Ectodermal cell (in vitro differentiated cells): Measurements from ENCODE around the gene TCF23. TPM values are rescaled to one million over a fixed set of nuclear protein-coding genes. Genes with fewer than 3 reads are reported as not detected.
"Not testable (repeated sequence)": the region's sequence is repeated elsewhere in the genome, so short reads cannot be mapped to it uniquely, and the experiment has no call there.

Experiments
- H3K27ac ChIP-seq: 2 replicates; pipeline ENCODE4 v1.7.0; 2013; ENCODE audit warnings: mild to moderate bottlenecking, low read depth, low read length; ENCODE audit not compliant: insufficient read depth, poor library complexity, severe bottlenecking
- H3K27me3 ChIP-seq: 2 replicates; pipeline ENCODE4 v1.7.0; 2013; ENCODE audit warnings: mild to moderate bottlenecking, low read length; ENCODE audit not compliant: insufficient read depth, control insufficient read depth, poor library complexity, severe bottlenecking
- H3K36me3 ChIP-seq: one replicate; pipeline ENCODE4 v1.7.0; 2013; ENCODE audit warnings: low read length; ENCODE audit not compliant: control insufficient read depth, insufficient read depth
- H3K4me1 ChIP-seq: one replicate; pipeline ENCODE4 v1.7.0; 2013; ENCODE audit warnings: low read length; ENCODE audit not compliant: control insufficient read depth, insufficient read depth
- H3K4me3 ChIP-seq: 2 replicates; pipeline ENCODE4 v1.7.0; 2013; ENCODE audit warnings: low read depth, low read length, control low read depth; ENCODE audit not compliant: insufficient read depth
- H3K9me3 ChIP-seq: 2 replicates; pipeline ENCODE4 v1.7.0; 2013; ENCODE audit warnings: mild to moderate bottlenecking, low read length, moderate library complexity; ENCODE audit not compliant: control insufficient read depth
- WGBS, 2 experiments: methylation state at CpG; one replicate each; pipeline ENCODE4 v1.1.7; 2013; ENCODE audit warnings: missing lambda C conversion rate in 2 of 2; 5-methylcytosine and 5-hydroxymethylcytosine counted together
- polyA plus RNA-seq, 4 experiments: library from polyadenylated mRNA; stranded (reverse); fragments of 50-300 nt; gene quantifications; one replicate each; pipeline ENCODE4 v1.2.3, GENCODE V29; 2013

TCF23 gene
- polyA plus RNA-seq (2013, experiment 1 of 4), result not detected
- polyA plus RNA-seq (2013, experiment 2 of 4), result not detected
- not detected for polyA plus RNA-seq (2013, experiment 3 of 4)
- not detected for polyA plus RNA-seq (2013, experiment 4 of 4)

DNA sequence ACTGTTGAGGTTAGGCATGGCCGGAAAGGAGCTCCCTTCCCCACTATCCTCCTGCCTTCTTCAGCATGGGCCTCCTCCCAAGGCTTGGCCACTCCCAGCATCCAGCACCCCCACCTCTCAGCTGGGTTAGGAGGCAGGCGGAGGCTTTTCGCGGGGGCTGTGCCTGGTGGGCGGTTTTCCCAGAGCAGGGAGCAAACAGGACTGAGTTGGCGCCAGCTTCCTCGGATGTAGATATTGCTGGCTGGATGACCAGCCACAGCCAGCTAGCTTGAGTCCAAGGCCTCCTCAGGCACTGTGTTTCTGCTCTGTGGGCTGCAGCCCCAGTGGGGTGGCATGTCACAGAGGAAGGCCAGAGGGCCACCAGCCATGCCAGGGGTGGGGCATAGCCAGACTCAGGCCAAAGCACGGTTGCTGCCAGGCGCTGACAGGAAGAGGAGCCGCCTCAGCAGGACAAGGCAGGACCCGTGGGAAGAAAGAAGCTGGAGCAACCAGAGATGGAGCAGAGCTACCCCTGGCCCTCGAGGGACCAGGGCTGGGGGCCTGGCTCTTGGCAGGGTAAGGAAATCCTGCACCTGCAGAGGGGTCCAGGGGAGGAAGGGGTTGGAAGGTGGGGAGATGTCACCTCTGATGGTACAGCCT, at the start of gene TCF23:
TCF23 (plus strand) TSS at position 204 of the 639 bp plus-strand sequence; CDS start at position 334, 130 bp downstream.
- H3K36me3 ChIP-seq, result no peaks in the 10 kb centered on the region
- WGBS, 2 experiments, result 88 to 91% methylated on average over 12 of the region's 12 CpGs
- H3K27ac ChIP-seq, result no peak within 1 kb of the TSS
- no peaks in the 10 kb centered on the region for H3K4me1 ChIP-seq
- no peak within 1 kb of the TSS for H3K4me3 ChIP-seq
- H3K9me3 ChIP-seq, result no peaks in the 10 kb centered on the region
- H3K27me3 ChIP-seq, result no peaks in the 10 kb centered on the region

DNA sequence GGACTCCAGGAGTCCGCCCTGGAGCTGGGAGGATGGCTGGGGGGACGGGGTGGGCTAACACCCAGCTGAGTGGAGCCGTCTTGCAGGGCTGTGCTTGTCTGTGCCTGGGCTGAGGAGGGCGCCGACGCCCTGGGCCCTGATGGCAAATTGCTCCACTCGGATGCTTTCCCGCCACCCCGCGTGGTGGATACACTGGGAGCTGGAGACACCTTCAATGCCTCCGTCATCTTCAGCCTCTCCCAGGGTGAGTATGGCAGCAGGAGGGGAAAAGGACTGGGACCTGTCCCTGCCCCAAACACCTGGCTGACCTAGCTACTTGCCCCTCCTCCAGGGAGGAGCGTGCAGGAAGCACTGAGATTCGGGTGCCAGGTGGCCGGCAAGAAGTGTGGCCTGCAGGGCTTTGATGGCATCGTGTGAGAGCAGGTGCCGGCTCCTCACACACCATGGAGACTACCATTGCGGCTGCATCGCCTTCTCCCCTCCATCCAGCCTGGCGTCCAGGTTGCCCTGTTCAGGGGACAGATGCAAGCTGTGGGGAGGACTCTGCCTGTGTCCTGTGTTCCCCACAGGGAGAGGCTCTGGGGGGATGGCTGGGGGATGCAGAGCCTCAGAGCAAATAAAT, 49.4 kb upstream of the TCF23 start:
- WGBS, 2 experiments, result 93 to 95% methylated on average over 19 of the region's 19 CpGs
- Histone ChIP-seq H3K4me1 (peaks cover 5% of the 10 kb centered on the region), H3K9me3 (no peaks in the 10 kb centered on the region), H3K27ac (no peak overlapping the region), H3K27me3 (no peaks in the 10 kb centered on the region), H3K4me3 (no peak overlapping the region), H3K36me3 (no peaks in the 10 kb centered on the region)

DNA sequence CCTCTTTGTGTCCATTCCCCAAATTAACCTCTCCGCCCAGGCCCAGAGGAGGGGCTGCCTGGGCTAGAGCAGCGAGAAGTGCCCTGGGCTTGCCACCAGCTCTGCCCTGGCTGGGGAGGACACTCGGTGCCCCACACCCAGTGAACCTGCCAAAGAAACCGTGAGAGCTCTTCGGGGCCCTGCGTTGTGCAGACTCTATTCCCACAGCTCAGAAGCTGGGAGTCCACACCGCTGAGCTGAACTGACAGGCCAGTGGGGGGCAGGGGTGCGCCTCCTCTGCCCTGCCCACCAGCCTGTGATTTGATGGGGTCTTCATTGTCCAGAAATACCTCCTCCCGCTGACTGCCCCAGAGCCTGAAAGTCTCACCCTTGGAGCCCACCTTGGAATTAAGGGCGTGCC, 48.8 kb upstream of the TCF23 start:
- Histone ChIP-seq H3K36me3 (no peaks in the 10 kb centered on the region), H3K27ac (no peak overlapping the region), H3K9me3 (no peaks in the 10 kb centered on the region), H3K27me3 (no peaks in the 10 kb centered on the region), H3K4me1 (peaks cover 5% of the 10 kb centered on the region), H3K4me3 (no peak overlapping the region)
- WGBS, 2 experiments, result 86 to 92% methylated on average over 10 of the region's 10 CpGs

DNA sequence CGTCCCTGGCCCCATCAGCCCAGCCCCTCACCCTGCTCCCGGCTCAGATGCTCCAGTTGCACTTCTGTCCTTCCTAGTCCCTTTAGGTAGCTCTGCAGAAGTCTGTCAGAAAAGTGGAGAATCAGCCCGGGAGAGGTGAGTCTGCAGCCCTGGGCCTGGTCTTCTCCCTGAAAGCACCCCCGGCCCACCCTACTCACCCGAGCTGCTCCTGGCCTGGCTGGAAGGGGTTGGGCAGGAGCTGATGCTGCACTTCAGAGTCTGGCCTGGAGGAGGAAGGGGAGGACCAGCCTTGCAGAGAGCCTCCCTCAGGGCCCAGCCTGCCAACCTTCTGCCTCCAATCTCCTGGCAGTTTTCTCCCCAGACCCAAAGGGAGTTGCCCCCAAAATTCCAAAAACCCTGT, 46.5 kb upstream of the TCF23 start:
- Histone ChIP-seq H3K27ac (no peak overlapping the region), H3K4me3 (no peak overlapping the region), H3K27me3 (no peaks in the 10 kb centered on the region), H3K4me1 (peaks cover 5% of the 10 kb centered on the region), H3K36me3 (no peaks in the 10 kb centered on the region), H3K9me3 (no peaks in the 10 kb centered on the region)
- 84 to 91% methylated on average over 5 of the region's 5 CpGs for WGBS, 2 experiments

DNA sequence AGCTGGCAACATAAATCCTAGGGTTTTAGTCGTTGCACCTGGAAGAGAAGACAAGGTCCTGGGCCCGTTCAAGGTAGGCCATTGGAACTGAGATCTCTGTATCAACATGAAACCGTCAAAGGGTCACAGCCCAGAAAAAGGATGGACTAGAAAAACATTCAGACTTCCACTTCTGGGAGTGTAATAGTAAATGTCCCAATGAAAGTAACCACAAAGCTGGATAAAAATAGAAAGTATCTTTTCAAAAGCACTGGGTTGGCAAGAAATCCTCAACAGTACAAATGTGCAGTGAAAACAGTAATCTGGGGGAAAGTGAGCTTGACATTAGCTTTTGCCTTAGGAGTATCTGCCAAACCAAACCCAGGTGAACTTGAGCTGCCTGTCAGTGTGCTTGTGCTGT, 42.8 kb upstream of the TCF23 start:
- Histone ChIP-seq H3K27me3 (no peaks in the 10 kb centered on the region), H3K4me3 (no peak overlapping the region), H3K9me3 (no peaks in the 10 kb centered on the region), H3K27ac (no peak overlapping the region), H3K36me3 (no peaks in the 10 kb centered on the region), H3K4me1 (no peaks in the 10 kb centered on the region)
- WGBS, 2 experiments, result 90 to 95% methylated on average over 3 of the region's 3 CpGs

DNA sequence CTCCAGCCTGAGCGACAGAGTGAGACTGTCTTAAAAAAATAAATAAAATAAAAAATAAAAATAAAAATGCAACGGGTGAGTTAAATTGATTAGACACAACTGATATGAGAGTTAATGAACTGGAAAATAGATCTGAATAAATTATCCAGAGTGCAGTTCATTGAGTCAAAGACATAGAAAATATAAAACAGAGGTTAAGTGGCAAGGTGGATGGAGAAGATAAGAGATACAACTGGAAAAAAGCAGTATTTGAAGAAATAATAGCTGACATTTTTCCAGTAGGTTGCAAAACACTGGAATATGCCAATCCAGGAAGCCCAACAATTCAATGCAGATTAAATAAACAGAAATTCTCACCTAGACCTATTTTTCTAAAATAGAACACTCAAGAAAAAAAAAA, 40.6 kb upstream of the TCF23 start:
- 80 to 85% methylated on average over 1 of the region's 2 CpGs for WGBS, 2 experiments
- Histone ChIP-seq H3K4me3 (no peak overlapping the region), H3K9me3 (no peaks in the 10 kb centered on the region), H3K36me3 (no peaks in the 10 kb centered on the region), H3K4me1 (no peaks in the 10 kb centered on the region), H3K27me3 (no peaks in the 10 kb centered on the region), H3K27ac (no peak overlapping the region)

DNA sequence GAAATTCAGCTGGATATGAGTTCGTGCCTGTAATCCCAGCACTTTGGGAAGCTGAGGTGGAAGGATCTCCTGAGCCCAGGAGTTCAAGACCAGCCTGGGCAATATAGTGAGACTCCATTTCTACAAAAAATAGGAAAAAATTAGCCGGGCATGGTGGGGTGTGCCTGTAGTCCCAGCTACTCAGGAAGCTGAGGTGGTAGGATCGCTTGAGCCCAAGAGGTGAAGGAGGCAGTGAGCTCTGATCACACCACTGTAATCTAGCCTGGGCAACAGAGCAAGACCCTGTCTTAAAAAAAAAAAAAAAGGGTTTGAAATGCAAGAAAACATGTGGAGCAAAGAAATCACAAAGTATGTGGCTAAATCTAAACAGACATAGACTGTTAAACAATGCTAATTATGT, 39.7 kb upstream of the TCF23 start:
- WGBS, 2 experiments, result 89 to 96% methylated on average over 3 of the region's 3 CpGs
- no peak overlapping the region for H3K27ac ChIP-seq
- no peaks in the 10 kb centered on the region for H3K27me3 ChIP-seq
- H3K4me3 ChIP-seq, result no peak overlapping the region
- H3K9me3 ChIP-seq, result no peaks in the 10 kb centered on the region
- H3K4me1 ChIP-seq, result no peaks in the 10 kb centered on the region
- H3K36me3 ChIP-seq, result no peaks in the 10 kb centered on the region

DNA sequence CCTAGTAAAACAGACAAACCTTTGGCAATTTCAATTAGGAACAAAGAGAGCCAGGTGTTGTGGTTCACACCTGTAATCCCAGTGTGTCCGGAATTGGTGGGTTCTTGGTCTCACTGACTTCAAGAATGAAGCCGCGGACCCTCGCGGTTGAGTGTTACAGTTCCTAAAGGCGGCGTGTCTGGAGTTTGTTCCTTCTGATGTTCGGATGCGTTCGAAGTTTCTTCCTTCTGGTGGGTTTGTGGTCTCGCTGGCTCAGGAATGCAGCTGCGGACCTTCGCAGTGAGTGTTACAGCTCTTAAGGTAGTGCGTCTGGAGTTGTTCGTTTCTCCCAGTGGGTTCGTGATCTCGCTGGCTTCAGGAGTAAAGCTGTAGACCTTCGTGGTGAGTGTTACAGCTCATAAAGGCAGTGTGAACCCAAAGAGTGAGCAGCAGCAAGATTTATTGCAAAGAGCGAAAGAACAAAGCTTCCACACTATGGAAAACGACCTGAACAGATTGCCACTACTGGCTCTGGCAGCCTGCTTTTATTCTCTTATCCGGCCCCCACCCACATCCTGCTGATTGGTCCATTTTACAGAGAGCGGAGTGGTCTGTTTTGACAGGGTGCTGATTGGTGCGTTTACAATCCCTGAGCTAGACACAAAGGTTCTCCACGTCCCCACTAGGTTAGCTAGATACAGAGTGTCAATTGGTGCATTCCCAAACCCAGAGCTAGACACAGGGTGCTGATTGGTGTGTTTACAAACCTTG, 38.0 kb upstream of the TCF23 start:
- 92 to 93% methylated on average over 24 of the region's 24 CpGs for WGBS, 2 experiments

DNA sequence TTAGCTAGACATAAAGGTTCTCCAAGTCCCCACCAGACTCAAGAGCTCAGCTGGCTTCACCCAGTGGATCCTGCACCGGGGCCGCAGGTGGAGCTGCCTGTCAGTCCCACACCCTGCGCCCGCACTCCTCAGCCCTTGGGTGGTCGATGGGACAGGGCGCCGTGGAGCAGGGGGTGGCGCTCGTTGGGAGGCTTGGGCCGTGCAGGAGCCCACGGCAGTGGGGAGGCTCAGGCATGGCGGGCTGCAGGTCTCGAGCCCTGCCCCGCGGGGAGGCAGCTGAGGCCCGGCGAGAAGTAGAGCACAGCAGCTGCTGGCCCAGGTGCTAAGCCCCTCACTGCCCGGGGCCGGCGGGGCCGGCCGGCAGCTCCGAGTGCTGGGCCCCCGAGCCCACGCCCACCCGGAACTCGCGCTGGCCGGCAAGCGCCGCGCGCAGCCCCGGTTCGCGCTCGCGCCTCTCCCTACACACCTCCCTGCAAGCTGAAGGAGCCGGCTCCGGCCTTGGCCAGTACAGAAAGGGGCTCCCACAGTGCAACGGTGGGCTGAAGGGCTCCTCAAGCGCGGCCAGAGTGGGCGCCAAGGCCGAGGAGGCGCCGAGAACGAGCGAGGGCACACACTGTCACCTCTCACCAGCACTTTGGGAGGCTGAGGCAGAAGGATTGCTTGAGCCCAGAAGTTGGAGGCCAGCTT, 37.3 kb upstream of the TCF23 start:
- H3K9me3 ChIP-seq, H3K36me3 ChIP-seq, H3K4me1 ChIP-seq, H3K4me3 ChIP-seq, H3K27me3 ChIP-seq, H3K27ac ChIP-seq: not testable (repeated sequence)
- 95 to 96% methylated on average over 49 of the region's 49 CpGs for WGBS, 2 experiments

More for the DNA sequence above, 38.0 kb upstream of the TCF23 start:
- not testable (repeated sequence) for H3K4me1 ChIP-seq, H3K4me3 ChIP-seq, H3K36me3 ChIP-seq, H3K9me3 ChIP-seq, H3K27me3 ChIP-seq, H3K27ac ChIP-seq

DNA sequence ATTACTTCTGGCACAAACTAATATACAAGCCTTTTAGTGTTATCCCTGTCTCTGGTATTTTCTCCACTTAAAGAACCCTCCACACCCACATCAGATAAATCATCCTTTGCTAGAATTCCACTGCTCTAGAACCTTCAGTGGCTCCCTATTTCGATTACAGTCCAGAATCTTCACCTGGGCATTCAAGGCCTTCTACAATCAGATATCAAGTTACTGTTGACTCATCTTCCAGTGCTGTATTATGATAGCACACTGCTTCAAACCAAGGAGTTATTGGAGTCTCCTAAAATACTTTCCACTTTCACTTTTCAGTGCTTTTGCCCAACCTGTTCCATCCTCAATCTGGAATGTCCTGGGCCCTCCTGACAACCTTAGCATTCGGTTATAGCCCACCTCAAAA, 33.3 kb upstream of the TCF23 start:
- 80 to 87% methylated on average over 2 of the region's 2 CpGs for WGBS, 2 experiments
- H3K36me3 ChIP-seq, result no peaks in the 10 kb centered on the region
- no peak overlapping the region for H3K27ac ChIP-seq
- H3K9me3 ChIP-seq, result no peaks in the 10 kb centered on the region
- H3K4me3 ChIP-seq, result no peak overlapping the region
- H3K4me1 ChIP-seq, result peaks cover 7% of the 10 kb centered on the region
- H3K27me3 ChIP-seq, result peaks cover 37% of the 10 kb centered on the region
